GM18502 (cell line): Measurements from ENCODE around the gene DDX24.
A peak's percentile ranks its signal among the peaks of the same experiment; 100 is the strongest.

Experiments
- ATAC-seq: cut with Tn5 transposase; IDR thresholded peaks from one replicate; pipeline ENCODE4 v1.9.1; 2021; ENCODE audit warnings: mild to moderate bottlenecking; ENCODE audit not compliant: unreplicated experiment, poor library complexity

Gene DDX24

DNA sequence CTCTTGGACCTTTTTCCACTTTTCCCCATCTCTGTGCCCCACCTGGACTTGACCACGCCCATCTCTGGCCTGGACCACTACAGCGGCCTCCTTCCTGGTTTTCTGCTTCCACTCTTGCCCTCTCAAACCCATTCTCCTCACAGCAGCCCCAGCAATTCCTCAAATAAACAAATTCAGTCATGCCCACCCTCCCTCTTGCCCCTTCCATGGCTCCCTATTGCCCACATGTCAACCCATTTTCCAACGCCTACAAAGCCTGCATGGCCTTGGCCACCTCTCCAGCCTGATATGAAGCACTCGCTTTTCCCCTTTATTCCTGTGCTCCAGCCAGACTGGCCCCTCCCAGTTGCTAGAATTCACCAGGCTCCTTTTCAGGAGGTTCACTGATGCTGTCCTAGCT is 60.7 kb downstream of the DDX24 start:
- ATAC-seq, result no peak

DNA sequence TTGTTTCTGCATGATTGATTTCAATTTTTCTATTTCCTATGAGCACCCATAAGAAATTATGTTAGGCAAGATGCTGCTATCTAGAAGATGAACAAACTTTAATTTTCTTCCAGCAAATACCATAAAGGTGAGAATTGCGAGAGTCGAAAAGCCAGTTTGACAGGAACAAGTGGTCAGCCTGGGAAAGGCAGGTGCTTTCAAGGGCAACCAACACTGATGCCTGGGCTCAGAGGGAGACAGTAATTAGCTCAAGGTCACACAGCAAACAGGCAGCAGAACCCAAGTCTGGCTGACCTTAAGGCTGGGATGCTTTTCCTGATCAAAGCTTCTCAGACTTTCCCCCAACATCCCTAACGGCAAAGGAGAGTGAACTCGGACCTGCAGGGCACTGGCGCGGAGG is 61.7 kb downstream of the DDX24 start:
- no peak for ATAC-seq

DNA sequence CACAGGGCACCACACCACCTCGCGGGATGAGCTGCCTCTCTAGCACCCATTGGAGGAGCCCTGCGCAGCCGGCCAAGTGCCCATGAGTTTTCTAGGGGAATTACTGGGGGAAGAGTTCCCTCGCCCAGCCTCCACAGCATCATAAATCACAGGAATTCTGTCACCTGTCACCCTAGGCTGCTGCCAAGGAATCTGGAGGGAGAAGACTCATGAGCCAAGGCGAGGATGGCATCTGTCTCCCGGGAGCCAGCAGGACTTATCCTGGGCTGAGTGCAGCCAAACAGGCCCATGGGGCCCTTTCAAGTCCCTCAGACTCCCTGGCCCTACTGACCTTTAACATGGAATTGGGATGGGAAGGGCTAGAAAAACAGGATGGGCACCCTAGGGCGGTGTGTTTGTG is 62.7 kb downstream of the DDX24 start:
- ATAC-seq, result no peak

DNA sequence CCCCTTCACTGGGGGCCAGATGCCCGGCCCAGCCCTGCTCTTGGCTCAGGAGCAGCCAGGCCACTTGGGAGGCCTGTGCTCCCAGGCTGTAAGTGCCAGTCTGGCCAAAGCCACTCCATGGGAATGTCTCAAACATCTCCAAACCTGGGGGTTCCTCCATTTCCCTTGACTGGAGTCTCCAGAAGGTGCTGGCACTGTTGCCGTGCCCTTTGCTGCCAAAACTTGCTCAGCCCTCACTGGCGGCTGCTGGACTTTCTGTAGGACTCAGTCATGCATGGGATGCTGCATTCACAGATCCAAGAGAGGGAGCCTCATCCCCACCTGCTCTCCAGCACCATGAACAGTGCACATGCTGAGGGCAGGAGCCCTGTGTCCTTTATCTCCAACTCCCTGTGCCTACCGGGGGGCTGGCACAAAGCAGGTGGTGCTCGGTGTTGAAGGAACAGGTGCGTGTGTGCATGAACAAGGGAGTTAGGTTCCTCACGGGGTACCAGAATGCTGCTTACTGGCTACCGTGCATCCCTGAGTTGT is 64.5 kb downstream of the DDX24 start:
- no peak for ATAC-seq

DNA sequence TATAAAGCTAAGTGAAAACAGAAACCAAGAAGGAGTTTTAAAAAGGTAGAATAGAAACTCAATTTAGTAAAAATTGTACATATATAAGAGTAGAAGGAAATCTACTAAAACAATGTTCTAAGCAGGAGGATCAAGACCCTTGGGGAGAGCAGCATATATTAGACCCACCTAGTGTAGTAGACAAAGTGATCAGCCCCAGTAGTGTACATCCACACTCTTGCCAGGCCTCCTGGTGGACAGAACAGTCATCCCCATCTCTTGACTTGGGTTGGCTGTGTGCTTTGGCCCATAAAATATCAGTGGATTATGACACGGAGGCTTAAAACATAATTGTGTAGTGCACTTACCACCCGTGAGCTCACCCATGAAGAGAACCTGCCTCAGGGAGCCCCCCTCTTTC is 65.8 kb downstream of the DDX24 start:
- ATAC-seq, result no peak

DNA sequence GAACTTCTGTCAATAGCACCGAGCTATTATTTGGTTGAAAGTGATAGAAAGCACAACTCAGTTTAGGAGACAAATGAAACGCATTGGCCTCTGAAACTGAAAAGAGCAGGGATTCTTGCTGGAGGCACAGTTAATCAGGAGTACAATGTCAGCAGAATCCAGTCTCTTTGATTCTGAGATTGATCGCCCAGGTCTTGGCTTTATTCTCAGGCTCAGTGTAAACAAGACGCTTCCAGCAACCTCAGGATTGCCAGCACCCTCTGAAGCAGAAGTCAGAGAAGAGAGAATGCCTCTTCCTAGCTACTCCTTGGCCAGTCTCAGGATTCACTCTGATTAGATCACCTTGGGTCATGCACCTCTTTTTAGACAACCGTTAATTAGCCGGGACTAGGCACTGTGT is 66.6 kb downstream of the DDX24 start:
- no peak for ATAC-seq

DNA sequence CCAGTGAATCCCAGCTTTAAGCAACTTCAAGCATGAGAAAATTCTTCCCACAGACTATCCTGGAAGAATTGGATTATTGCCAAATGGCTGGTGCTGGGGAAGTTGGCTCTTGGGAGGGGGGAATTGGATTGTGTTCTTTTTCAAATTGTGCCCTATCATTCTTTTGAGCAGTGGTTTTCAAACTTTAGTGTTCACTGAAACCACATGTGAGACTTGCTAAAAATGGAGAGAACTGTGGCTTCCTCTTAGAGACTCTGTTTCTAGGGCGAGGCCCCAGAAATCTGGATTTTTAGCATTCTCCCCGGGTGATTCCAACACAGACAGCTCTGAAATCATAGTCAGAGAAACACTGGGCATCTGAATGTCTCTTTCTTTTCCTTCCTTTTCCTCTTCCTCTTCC is 69.2 kb downstream of the DDX24 start:
- ATAC-seq, result no peak

DNA sequence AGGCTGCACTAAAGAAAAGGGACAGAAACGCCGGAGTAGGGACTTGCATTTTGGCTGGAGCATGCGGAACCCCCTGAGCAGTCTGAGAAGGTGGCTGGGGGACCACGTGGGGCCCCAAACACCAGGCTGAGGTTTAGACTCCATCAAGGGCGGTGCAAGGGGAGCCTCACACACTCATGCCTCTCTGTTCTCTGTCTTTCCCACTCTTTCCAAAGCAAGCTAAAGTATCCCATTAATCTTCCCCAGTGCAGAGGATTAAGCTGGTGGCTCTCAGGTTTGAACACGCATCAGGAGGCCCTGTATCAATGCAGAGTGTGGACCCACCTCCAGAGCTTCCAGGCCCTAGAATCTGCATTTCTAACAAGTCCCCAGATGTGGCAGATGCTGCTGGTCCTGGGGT is 70.4 kb downstream of the DDX24 start:
- no peak for ATAC-seq

DNA sequence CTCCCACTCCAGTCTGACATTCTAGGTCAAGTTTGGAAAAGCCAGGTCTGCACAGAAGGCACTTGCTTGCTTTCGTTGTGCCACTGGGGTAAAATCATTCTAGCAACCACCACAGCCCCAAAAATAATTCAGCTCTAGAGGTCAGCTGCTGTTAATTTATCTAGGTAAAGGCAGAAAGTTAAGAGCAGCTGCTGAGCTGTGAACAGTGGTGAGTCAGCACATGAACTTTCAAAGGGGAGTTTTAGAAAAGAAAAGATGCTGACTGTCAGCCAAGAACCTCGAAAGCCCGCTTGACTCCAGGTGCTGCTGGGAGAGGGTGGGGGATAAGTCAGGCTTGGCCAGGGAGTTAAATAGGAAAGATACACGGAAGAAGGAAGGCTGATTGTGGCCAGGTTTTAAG is 71.2 kb downstream of the DDX24 start:
- ATAC-seq, result no peak

DNA sequence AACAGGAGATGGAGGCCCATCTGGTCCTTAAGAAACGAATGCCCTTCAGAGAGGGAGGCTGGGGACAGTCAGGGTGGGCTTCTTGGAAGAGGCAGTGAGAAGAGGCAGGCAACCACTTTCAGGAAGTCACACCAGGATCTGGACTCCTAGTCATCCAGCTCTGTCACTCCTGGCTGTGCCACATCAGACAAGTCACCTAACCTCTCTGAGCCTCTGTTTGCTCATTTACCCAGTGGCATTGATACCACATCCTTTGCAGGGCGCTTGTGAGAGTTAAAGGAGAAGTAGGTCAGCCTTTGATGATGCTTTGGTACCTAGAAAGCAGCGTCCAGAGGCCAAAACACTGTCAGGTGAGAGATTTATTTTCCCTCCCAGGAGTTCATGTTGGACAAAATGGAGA is 72.8 kb downstream of the DDX24 start:
- no peak for ATAC-seq

DNA sequence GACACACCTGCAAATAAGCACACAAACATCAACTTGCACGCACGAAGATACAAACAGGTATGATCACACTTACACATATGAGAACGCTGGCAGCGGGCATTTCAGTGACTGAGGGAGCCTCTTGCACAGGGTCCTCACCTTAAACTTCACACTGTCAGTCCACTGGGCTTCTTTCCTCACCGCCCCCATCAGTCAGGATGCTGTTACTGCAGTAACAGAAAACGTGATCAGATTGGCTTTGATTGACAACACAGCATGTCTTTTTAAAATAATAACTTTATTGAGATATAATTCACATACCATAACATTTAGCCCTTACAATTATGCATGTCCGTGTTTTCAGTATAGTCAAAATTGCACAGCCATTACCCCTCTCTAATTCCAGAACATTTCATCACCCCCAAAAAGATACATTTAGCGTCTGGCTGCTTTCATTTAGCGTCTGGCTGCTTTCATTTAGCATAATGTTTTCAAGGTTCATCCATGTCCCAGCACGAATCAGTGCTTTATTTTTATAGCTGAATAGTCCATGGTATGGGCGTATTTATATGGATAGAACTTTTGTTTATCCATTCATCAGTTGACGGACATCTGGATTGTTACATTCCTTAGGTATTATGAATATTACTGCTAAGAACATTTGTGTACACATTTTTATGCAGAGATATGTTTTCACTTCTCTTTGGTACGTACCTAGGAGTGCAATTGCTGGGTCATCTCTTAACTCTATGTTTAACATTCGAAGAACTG is 75.5 kb downstream of the DDX24 start:
- no peak for ATAC-seq

DNA sequence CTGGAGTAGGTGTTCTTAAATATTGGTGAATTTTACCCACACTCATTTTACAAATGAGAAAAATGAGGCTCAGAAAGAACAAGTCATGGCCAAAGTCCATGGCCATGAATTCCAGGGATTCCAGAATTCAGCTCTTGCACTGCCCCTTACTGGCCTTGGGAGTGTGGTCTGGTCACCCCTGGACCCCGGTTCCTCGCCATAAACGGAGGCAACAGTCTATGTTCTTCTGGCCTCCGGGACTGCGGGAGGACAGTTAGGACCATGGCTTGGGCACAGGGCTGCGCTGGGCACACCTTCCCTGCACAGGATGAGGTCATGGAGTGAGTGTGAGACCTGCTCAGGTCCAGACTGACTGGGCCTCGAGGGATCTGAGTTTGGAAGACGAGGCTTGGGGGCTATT is 77.0 kb downstream of the DDX24 start:
- ATAC-seq, result no peak

DNA sequence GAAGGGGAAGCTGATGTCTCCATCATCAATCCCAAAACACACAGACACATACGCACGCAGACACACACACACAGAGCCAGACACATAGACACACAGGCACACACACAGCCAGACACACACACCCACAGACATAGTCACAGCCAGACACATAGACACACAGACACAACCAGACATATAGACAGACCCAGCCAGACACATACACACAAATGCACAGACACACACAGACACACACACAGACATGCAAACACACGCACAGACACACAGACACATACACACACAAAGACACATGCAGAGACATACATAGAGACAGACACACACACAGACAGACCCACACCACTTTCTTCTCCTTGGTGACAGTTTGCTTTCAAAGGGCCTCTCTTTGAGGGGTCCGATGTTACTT is 77.6 kb downstream of the DDX24 start:
- ATAC-seq, result no peak

DNA sequence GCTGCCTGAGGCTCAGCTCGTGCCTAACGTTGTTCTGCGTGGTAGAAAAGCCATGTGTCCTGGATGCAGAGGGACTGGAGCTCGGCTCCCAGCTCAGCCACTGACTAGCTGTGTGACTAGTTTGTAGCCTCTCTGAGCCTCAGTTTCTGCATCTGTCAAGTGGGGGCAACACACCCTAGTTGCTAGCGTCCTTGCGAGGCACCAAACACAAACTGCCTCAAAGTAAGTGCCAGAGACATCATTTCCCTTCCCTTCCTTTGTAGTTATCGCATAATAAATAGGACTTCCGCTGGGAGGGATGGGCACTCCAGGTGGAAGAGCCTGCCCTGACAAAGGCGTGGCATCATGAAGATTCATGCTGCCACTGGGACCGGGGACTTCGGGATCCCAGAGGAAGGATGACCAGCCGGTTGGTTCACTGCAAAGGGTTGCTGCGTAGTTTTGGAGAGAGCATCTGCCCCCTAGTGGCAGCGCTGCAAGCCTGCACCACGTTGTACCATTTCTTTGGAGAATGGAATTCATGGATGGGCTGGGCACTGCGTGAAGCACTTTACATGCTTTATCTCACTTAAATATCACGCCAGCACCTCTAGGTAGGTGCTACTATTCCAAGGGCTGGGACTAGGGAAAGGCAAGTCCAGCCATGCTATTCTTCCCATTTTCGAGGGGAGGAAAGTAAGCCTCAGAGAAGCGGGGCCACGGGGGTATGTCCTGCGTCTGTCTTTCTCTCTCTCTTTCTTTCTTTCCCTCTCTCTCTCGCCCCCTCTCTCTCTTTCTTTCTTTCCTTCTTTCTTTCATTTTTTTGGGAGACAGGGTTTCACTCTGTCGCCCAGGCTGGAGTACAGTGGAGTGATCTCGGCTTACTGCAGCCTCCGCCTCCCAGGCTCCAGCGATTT is 79.3 kb downstream of the DDX24 start:
- ATAC-seq, result peak; percentile 52

DNA sequence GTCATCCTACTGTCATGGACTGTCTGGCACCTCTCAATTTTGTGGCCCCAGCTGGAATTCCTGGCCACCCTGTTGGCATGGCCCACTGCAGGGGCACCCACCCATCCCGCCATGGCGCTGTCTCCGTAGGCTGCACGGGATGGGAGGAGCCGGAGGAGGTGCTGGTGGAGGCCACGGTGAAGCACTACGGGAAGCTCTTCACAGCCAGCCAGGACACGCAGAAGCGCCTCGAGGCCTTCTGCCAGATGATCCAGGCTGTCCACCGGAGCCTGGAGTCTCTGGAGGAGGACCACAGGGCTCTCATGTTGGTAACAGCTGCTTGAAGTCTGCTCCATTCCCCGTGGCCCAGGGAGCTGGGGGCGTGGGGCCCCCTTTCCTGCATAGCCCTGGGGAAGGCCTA is 80.0 kb downstream of the DDX24 start:
- no peak for ATAC-seq

DNA sequence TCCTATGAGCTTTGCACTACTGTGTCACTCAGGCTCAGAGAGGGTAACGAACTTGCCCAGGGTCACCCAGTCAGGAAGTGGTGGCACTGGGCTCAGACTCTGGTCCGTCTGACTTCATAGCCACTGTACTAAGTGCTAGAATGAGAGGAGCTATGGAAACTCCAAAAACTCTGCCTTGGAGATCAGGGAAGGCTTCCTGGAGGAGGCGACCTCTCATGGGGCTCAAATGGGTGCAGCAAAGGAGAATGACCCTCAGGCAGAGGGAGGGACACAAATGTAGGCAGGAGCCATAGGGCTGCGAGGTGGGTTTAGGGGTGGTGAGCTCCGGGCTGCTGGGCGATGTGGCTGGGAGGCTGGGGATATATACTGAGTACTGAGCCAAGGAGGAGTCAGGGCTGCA is 80.7 kb downstream of the DDX24 start:
- ATAC-seq, result no peak

DNA sequence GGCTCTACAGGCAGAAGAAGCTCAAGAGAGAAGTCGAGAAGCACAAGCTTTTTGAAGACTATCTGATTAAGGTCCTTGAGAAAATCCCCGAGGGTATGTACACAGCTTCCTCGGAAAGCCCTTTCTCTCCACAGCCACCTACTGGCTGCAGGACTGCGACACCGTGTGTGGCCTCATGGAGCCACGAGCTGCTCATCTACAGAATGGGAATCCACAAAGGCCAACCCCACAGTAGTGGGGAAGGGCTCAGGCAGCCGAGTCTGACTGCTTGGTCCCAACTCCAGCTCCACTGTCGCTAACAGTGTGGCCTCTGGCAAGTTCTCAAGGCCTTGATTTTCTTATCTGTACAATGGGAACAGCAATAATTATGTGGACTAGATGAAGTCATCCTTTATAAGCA is 81.4 kb downstream of the DDX24 start:
- no peak for ATAC-seq

DNA sequence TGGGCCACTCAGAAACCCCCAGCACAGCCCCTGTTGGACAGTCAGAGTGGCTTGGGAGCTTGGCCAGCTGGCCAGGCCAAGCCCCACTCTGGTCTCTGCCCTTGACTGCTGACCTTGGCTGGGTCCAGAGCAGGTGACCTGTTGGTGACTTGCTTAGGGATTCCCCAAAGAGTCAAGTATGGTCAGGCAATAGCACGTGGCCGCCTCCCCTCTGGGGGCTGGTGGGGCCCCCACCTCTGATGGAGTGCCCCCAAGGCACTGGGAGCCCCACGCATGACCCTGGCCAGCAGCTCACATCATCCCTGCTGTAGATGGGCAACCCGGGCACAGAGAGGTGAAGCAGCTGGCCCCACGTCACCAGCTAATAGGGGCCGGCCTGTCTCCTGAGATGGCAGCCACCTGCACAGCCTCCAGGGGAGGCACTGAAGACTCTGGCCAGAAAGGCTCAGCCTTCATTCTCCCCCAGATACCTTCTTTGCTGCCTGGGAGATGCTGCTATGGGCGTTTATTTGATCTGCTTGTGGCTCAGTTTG is 82.1 kb downstream of the DDX24 start:
- ATAC-seq, result no peak
